PC-3 (cell line): ENCODE results near the gene ABLIM2. TPM values are rescaled to one million over a fixed set of nuclear protein-coding genes. Genes with fewer than 3 reads are reported as not detected.

Experiments used
- ATAC-seq: fragments of 200-7000 bp; cut with Tn5 transposase; 2 replicates; pipeline ENCODE4 v1.9.1; 2020; ENCODE audit warnings: mild to moderate bottlenecking, moderate library complexity
- BruUV-seq: library from RNA; stranded (reverse); fragments of 400-500 nt; replicated peaks from 2 replicates; lab custom pipeline; 2021; lab: Mats Ljungman, UMichigan
- CTCF ChIA-PET: fragments of 300-600 bp; sonication (Branson Sonifier 250); formaldehyde crosslinking; loops from one replicate; lab custom pipeline; 2022; ENCODE audit warnings: antibody characterized with exemption; lab: Charles Lee
- POLR2A ChIA-PET: fragments of 300-600 bp; sonication (Branson Sonifier 250); formaldehyde crosslinking; loops from one replicate; lab custom pipeline; 2022; ENCODE audit warnings: antibody characterized with exemption; ENCODE audit not compliant: unreplicated experiment; lab: Charles Lee
- DNase-seq: peaks from one replicate; pipeline ENCODE4 v3.0.0-alpha.2; 2015
- H2AFZ ChIP-seq: fragments of 300-600 bp; sonication (generic); 2 replicates; pipeline ENCODE4 v1.6.0; 2016; ENCODE audit warnings: antibody characterized with exemption, low read length
- H3F3A ChIP-seq: fragments of 300-600 bp; sonication (generic); one replicate; pipeline ENCODE4 v1.6.0; 2017; ENCODE audit warnings: antibody characterized with exemption, low read length, control low read depth, mild to moderate bottlenecking; ENCODE audit not compliant: unreplicated experiment
- H3K27ac ChIP-seq: fragments of 300-600 bp; sonication (generic); 2 replicates; pipeline ENCODE4 v1.5.1; 2016; ENCODE audit warnings: mild to moderate bottlenecking, low read length
- H3K27me3 ChIP-seq: fragments of 300-600 bp; sonication (generic); 2 replicates; pipeline ENCODE4 v1.6.1; 2016; ENCODE audit warnings: low read length, mixed read lengths
- H3K36me3 ChIP-seq: fragments of 300-600 bp; sonication (generic); 2 replicates; pipeline ENCODE4 v1.6.1; 2016; ENCODE audit warnings: low read depth, mixed run types, low read length, mixed read lengths
- H3K4me1 ChIP-seq: fragments of 300-600 bp; sonication (generic); 2 replicates; pipeline ENCODE4 v1.5.1; 2016; ENCODE audit warnings: low read length; ENCODE audit not compliant: insufficient read depth
- H3K4me2 ChIP-seq: fragments of 300-600 bp; sonication (generic); 2 replicates; pipeline ENCODE4 v1.6.0; 2016; ENCODE audit warnings: low read length
- H3K4me3 ChIP-seq: fragments of 300-600 bp; sonication (generic); 2 replicates; pipeline ENCODE4 v1.5.1; 2016; ENCODE audit warnings: mild to moderate bottlenecking, low read length, mixed read lengths
- H3K79me2 ChIP-seq: fragments of 300-600 bp; sonication (generic); 2 replicates; pipeline ENCODE4 v1.6.1; 2017; ENCODE audit warnings: low read length, mixed read lengths
- H3K9ac ChIP-seq: fragments of 300-600 bp; sonication (generic); 2 replicates; pipeline ENCODE4 v1.6.0; 2016; ENCODE audit warnings: mild to moderate bottlenecking, low read length
- H3K9me2 ChIP-seq: fragments of 300-600 bp; sonication (generic); replicated peaks from 2 replicates; pipeline ENCODE4 v1.6.1; 2016; ENCODE audit warnings: mixed run types, low read length, mixed read lengths
- H3K9me3 ChIP-seq: fragments of 300-600 bp; sonication (generic); 2 replicates; pipeline ENCODE4 v1.6.1; 2016; ENCODE audit warnings: low read length, mixed read lengths
- H4K20me1 ChIP-seq: fragments of 300-600 bp; sonication (generic); 2 replicates; pipeline ENCODE4 v1.6.1; 2016; ENCODE audit warnings: low read length, mixed read lengths
- EZH2 ChIP-seq: fragments of 300-600 bp; sonication (generic); IDR thresholded peaks from one replicate; pipeline ENCODE4 v1.6.1; 2017; ENCODE audit warnings: antibody characterized with exemption, mild to moderate bottlenecking, low read length; ENCODE audit not compliant: unreplicated experiment
- EZH2phosphoT487 ChIP-seq: fragments of 300-600 bp; sonication (generic); IDR thresholded peaks from 2 replicates; pipeline ENCODE4 v1.6.1; 2018; ENCODE audit warnings: mild to moderate bottlenecking, antibody characterized with exemption, low read length, borderline replicate concordance
- intact Hi-C: fragments of 100-400 bp; cut with micrococcal nuclease; formaldehyde crosslinking; loops from 2 replicates; pipeline ENCODE4 v1.9.0; 2023
- total RNA-seq: library from RNA; depleted of rRNA; stranded (reverse); fragments of >200 nt; gene quantifications from 2 replicates; pipeline ENCODE4 v1.2.3, GENCODE V29; 2014
- TF ChIP-seq, protein P1 (sequence below): fragments of 300-600 bp; sonication (generic); conservative IDR thresholded peaks from 2 replicates; pipeline ENCODE4 v1.5.1; 2017; ENCODE audit warnings: antibody characterized with exemption, low read depth, mild to moderate bottlenecking, low read length

The ABLIM2 gene
- total RNA-seq, 1 experiment from 2014 or later: 3.2 TPM

DNA sequence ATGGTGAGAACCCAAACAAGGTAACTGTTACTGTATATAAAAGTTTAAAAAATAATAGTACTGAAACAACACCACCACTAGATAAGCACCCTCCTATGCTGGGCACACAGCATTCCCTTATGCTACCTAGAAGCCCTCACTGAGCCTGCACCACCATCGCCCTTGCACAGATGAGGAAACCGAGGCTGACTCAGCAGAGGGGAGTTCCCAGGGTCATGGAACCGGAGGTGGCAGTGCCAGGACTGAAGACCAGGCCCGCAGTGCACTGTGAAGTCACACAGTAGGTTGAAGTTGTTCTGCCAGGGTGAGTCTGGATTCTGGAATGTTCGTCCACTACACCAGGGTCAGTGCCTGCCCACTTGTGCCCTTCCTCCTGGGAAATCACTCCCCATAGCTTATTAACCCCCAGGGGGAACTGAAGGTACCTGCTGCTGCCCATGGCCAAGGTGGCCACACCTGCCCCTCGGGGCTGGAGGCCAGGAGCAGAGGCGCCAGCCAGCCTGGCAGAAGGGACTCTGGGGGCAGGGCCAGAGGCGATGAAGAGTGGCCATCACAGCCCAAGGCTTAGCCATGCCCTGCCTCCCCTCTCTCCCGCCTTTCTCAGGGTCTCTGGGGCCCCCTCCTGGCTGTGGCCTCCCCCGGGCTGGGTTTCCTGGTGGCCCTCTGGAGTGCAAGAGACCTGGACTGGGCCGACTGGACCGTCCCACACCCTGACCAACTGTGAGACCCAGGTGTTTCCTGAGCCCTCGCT lies 15.1 kb upstream of the ABLIM2 start:
- Histone ChIP-seq H3K27ac (no peak overlapping the region), H3K4me2 (no peak overlapping the region), H3K9me2 (no peaks in the 10 kb centered on the region), H3K9me3 (no peaks in the 10 kb centered on the region), H3K36me3 (no peaks in the 10 kb centered on the region), H4K20me1 (no peaks in the 10 kb centered on the region), H3K27me3 (no peaks in the 10 kb centered on the region), H3K4me1 (no peaks in the 10 kb centered on the region), H3K79me2 (no peaks in the 10 kb centered on the region), H3F3A (no peaks in the 10 kb centered on the region), H2AFZ (no peak overlapping the region), H3K4me3 (no peak overlapping the region), H3K9ac (no peak overlapping the region)
- DNase-seq (peak; percentile 33), ATAC-seq (no peak)
- ChIA-PET CTCF (no interaction called here), POLR2A (no interaction called here)
- intact Hi-C loops: no loop called here
- no TSS peak for BruUV-seq
- no peak for TF ChIP-seq EZH2
- TF ChIP-seq, protein P1, sequence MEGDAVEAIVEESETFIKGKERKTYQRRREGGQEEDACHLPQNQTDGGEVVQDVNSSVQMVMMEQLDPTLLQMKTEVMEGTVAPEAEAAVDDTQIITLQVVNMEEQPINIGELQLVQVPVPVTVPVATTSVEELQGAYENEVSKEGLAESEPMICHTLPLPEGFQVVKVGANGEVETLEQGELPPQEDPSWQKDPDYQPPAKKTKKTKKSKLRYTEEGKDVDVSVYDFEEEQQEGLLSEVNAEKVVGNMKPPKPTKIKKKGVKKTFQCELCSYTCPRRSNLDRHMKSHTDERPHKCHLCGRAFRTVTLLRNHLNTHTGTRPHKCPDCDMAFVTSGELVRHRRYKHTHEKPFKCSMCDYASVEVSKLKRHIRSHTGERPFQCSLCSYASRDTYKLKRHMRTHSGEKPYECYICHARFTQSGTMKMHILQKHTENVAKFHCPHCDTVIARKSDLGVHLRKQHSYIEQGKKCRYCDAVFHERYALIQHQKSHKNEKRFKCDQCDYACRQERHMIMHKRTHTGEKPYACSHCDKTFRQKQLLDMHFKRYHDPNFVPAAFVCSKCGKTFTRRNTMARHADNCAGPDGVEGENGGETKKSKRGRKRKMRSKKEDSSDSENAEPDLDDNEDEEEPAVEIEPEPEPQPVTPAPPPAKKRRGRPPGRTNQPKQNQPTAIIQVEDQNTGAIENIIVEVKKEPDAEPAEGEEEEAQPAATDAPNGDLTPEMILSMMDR: no peak
- TF ChIP-seq EZH2phosphoT487: no peak

DNA sequence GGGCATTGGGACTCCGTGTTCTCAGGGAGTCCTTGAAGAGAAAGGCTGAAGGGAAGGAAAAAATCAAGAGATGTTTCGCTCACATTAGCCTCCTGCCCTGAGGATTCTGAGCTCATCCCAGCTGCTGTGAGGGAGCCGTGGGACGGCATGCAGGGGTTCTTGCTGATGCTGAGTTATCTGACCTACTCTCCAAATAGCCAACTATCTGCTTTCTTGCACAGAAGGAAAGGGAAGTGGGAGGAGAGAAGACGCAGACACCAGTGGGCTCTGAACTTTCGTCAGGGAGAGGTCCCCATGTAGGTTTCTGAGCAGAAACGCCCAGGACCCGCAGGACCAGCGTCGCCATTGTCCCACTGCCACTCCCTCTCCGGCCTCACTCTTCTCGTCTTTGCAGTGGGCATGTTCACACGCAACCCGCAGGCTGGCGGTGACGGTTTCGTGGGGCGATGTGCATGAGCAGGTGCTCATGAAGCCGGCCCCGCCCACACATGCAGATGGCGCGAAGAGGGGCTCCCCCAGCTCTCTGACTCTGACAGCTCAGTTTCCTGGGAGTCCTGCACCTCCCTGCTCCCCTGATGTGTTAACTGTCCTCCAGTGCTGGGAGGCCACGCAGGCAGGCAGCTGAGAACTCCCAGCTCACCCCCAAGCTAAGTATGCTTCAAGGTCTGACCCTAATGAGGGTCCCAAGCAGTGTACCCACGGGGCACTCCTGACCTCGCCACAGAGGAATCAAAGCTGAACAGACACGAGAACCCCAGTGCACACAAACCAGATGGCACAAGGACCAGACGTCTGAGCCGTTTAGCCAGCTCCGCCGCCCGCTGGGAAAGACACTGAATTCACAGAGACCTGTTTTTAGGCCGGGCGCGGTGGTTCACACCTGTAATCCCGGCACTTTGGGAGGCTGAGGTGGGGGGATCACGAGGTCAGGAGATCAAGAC lies 13.6 kb upstream of the ABLIM2 start:
- no peaks in the 10 kb centered on the region for H3K9me3 ChIP-seq
- H3K4me2 ChIP-seq: no peak overlapping the region
- POLR2A ChIA-PET: no interaction called here
- no peaks in the 10 kb centered on the region for H3K79me2 ChIP-seq
- no peaks in the 10 kb centered on the region for H3K9me2 ChIP-seq
- DNase-seq (no peak), ATAC-seq (no peak)
- CTCF ChIA-PET: no interaction called here
- intact Hi-C loops: no loop called here
- H3K4me1 ChIP-seq: no peaks in the 10 kb centered on the region
- no peak overlapping the region for H3K27ac ChIP-seq
- no peaks in the 10 kb centered on the region for H4K20me1 ChIP-seq
- no peaks in the 10 kb centered on the region for H3K36me3 ChIP-seq
- TF ChIP-seq EZH2phosphoT487 (no peak), EZH2 (no peak)
- TF ChIP-seq, protein P1: no peak
- BruUV-seq: no TSS peak
- H2AFZ ChIP-seq: no peak overlapping the region
- no peak overlapping the region for H3K9ac ChIP-seq
- no peak overlapping the region for H3K4me3 ChIP-seq
- H3F3A ChIP-seq: no peaks in the 10 kb centered on the region
- H3K27me3 ChIP-seq: no peaks in the 10 kb centered on the region

DNA sequence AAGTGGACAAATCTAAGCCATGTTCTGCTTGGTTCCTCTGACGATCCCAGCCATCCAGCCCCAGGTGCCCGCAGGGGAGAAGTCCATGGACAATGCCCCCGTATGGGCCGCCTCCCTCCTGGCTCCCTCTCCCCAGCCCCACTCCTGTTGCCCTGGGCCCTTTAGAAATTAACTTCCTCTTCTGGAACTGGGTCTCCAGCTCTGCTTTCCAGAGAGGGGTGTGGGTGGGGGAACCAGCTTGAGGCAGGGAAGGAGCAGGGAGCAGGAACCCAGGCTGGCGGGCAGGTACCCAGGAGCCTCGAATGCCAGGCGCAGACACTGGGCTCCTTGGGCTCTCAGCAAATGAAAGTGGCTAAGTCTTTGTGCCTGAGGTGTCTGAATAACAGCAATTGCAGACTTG lies 12.7 kb upstream of the ABLIM2 start:
- POLR2A ChIA-PET: no interaction called here
- Histone ChIP-seq H3K9me2 (no peaks in the 10 kb centered on the region), H4K20me1 (no peaks in the 10 kb centered on the region), H3K4me1 (no peaks in the 10 kb centered on the region), H3K9ac (no peak overlapping the region), H3K36me3 (no peaks in the 10 kb centered on the region), H3K79me2 (no peaks in the 10 kb centered on the region), H3K4me3 (no peak overlapping the region), H3F3A (no peaks in the 10 kb centered on the region), H3K9me3 (no peaks in the 10 kb centered on the region), H3K4me2 (no peak overlapping the region), H3K27ac (no peak overlapping the region), H3K27me3 (no peaks in the 10 kb centered on the region), H2AFZ (no peak overlapping the region)
- intact Hi-C loops: no loop called here
- DNase-seq (no peak), ATAC-seq (no peak)
- BruUV-seq: no TSS peak
- CTCF ChIA-PET: no interaction called here
- no peak for TF ChIP-seq EZH2phosphoT487
- TF ChIP-seq, protein P1: no peak
- TF ChIP-seq EZH2: no peak
